Stimulated activated CD4-positive, alpha-beta T cell treated with anti-CD3 and anti-CD28 coated beads, Interleukin-4, amount 100 ng/mL, for 4 hours (primary cell): ENCODE results near the gene MT1E.
"Not testable (repeated sequence)": the region's sequence is repeated elsewhere in the genome, so short reads cannot be mapped to it uniquely, and the experiment has no call there.

ENCODE experiments used
- DNase-seq, 2 experiments: peaks; one replicate each; pipeline ENCODE4 v3.0.0-alpha.2; 2020

Gene MT1E

DNA sequence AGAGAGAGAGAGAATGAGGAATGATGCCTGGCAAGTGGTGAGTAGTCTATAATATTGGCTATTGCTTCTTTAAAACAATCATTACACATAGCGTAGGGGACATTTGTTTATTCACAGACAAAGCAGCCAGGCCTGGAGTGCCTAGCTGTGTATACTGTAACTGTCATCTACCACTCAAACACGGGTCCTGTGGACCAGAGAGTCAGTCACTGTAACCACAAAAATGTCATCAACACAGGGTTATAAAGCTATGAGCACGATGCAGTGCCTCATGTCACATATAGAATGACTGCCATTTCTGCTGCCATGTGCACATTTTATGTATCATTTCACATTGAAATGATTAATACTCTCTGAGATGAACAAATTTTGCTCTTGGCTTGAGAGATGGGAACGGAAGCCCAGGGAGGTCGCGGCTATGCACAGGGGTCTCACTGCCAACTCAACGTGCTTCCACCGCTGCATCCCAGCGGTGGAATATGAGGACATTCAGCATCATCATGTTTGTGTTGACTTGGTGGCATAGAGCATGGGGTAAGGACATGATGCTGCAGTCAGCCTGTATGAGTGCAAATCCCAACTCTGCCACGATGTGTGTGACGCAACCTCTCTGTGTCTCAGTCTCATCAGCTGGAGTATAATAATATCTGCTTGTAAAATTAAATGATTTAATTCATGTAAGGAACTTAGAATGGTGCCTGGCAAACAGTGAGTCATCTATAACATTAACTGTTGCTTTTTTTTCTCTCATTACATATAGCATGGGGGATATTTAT lies 47.4 kb downstream of the MT1E start:
- no peak for DNase-seq

DNA sequence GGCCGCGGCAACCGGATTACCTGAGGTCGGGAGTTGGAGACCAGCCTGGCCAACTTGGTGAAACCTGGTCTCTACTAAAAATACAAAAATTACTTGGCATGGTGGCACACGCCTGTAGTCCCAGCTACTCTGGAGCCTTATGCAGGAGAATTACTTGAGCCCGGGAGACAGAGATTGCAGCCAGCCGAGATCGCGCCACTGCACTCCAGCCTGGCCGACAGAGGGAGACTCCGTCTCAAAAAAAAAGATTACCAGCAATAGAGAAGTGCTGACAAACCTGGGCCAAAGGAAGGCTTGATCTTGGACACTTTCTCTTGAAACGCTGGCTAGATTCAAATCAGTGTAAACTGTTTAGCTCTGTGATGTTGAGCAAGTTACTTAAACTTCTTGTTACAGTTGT lies 48.3 kb downstream of the MT1E start:
- DNase-seq: peak in 1 of 2 experiments; percentile 11

DNA sequence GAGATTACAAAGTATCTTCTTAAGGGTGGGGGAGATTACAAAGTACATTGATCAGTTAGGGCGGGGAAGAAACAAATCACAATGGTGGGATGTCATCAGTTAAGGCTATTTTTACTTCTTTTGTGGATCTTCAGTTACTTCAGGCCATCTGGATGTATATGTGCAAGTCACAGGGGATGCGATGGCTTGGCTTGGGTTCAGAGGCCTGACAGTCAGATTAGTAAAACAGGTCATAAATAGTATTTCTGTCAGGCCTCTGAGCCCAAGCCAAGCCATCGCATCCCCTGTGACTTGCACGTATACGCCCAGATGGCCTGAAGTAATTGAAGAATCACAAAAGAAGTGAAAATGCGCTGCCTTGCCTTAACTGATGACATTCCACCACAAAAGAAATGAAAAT lies 49.0 kb downstream of the MT1E start:
- not testable (repeated sequence) for DNase-seq

DNA sequence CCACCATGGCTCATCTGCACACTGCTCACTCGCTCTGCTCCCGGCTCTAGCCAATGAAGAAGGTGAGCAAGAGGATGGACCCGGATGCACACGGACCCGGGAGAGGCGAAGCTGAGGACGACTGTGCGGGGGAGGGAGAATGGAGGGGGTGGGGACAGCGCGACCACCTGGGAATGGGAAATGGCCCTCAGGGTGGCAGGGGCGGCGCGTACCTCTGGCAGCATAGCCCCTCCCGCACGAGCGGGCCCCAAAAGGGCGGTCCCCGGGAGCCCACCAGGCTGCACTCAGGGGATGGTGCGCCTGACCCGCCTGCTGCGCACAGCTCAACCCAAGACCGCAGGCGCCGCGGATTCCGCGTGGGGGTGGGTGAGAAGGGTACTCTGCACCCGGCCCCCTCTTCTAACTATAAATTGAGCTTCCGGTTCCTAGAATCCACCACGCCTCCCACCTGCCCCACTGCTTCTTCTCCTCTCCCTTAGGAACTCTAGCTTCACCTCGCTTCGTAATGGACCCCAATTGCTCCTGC lies 50.2 kb downstream of the MT1E start:
- DNase-seq: peak; percentile 47 to 51
